Trophoblast cell (in vitro differentiated cells and primary cell): Measurements from ENCODE around the gene CYP4V2.

Source experiments
- DNase-seq, 2 donors: peaks; one replicate each; pipeline ENCODE4 v3.0.0-alpha.2; 2016
- H2AFZ ChIP-seq: 2 replicates; pipeline ENCODE4 v1.6.1; 2013; ENCODE audit warnings: low read length, moderate library complexity, mild to moderate bottlenecking; ENCODE audit not compliant: insufficient read depth, poor library complexity
- H2AK5ac ChIP-seq: 2 replicates; pipeline ENCODE4 v1.6.1; 2013; ENCODE audit warnings: mild to moderate bottlenecking, low read length
- H2BK120ac ChIP-seq: 2 replicates; pipeline ENCODE4 v1.6.1; 2013; ENCODE audit warnings: low read length, mild to moderate bottlenecking, moderate library complexity; ENCODE audit not compliant: insufficient read depth, poor library complexity
- H2BK12ac ChIP-seq: 2 replicates; pipeline ENCODE4 v1.6.1; 2013; ENCODE audit warnings: mild to moderate bottlenecking, low read length, moderate library complexity
- H2BK5ac ChIP-seq: 2 replicates; pipeline ENCODE4 v1.6.1; 2013; ENCODE audit warnings: low read length, low read depth, moderate library complexity, mild to moderate bottlenecking; ENCODE audit not compliant: poor library complexity
- H3K14ac ChIP-seq: 2 replicates; pipeline ENCODE4 v1.6.1; 2013; ENCODE audit warnings: mild to moderate bottlenecking, low read length
- H3K18ac ChIP-seq: 2 replicates; pipeline ENCODE4 v1.6.1; 2013; ENCODE audit warnings: mild to moderate bottlenecking, low read length
- H3K23ac ChIP-seq: 2 replicates; pipeline ENCODE4 v1.6.1; 2013; ENCODE audit warnings: low read length
- H3K27ac ChIP-seq: 2 replicates; pipeline ENCODE4 v1.5.1; 2013; ENCODE audit warnings: low read depth, mild to moderate bottlenecking, inconsistent platforms, low read length, moderate library complexity
- H3K27me3 ChIP-seq: 2 replicates; pipeline ENCODE4 v1.6.1; 2013; ENCODE audit warnings: inconsistent platforms, mild to moderate bottlenecking, low read length, moderate library complexity; ENCODE audit not compliant: insufficient read depth
- H3K36me3 ChIP-seq, 2 experiments: 1 replicate in 1 of 2; 2 replicates in 1 of 2; pipeline ENCODE4 v1.6.1; 2013; ENCODE audit warnings: low read length in 2 of 2, mild to moderate bottlenecking in 2 of 2, moderate library complexity in 1 of 2; ENCODE audit not compliant: insufficient read depth in 2 of 2, control insufficient read depth in 1 of 2
- H3K4ac ChIP-seq: 2 replicates; pipeline ENCODE4 v1.6.1; 2013; ENCODE audit warnings: low read depth, mild to moderate bottlenecking, low read length, moderate library complexity
- H3K4me1 ChIP-seq, 2 experiments: 1 replicate in 1 of 2; 2 replicates in 1 of 2; pipeline ENCODE4 v1.6.1; 2013; ENCODE audit warnings: low read length in 2 of 2, mild to moderate bottlenecking in 2 of 2, moderate library complexity in 1 of 2; ENCODE audit not compliant: insufficient read depth in 2 of 2, control insufficient read depth in 1 of 2
- H3K4me2 ChIP-seq: 2 replicates; pipeline ENCODE4 v1.6.1; 2013; ENCODE audit warnings: inconsistent platforms, mild to moderate bottlenecking, low read length, moderate library complexity
- H3K4me3 ChIP-seq: 2 replicates; pipeline ENCODE4 v1.5.1; 2013; ENCODE audit warnings: mild to moderate bottlenecking, low read depth, low read length, inconsistent platforms
- H3K79me1 ChIP-seq: one replicate; pipeline ENCODE4 v1.6.1; 2013; ENCODE audit warnings: low read length
- H3K79me2 ChIP-seq: 2 replicates; pipeline ENCODE4 v1.6.1; 2013; ENCODE audit warnings: low read length, mild to moderate bottlenecking; ENCODE audit not compliant: control insufficient read depth, insufficient read depth, poor library complexity
- H3K9ac ChIP-seq: 2 replicates; pipeline ENCODE4 v1.6.1; 2013; ENCODE audit warnings: mild to moderate bottlenecking, low read length
- H3K9me3 ChIP-seq: 2 replicates; pipeline ENCODE4 v1.6.1; 2013; ENCODE audit warnings: low read depth, mild to moderate bottlenecking, control low read depth, inconsistent platforms, low read length; ENCODE audit not compliant: insufficient read depth
- H4K12ac ChIP-seq: 2 replicates; pipeline ENCODE4 v1.6.1; 2013; ENCODE audit warnings: low read depth, mild to moderate bottlenecking, low read length, moderate library complexity
- H4K8ac ChIP-seq: 2 replicates; pipeline ENCODE4 v1.6.1; 2013; ENCODE audit warnings: low read depth, mild to moderate bottlenecking, low read length, moderate library complexity
- H4K91ac ChIP-seq: one replicate; pipeline ENCODE4 v1.6.1; 2013; ENCODE audit warnings: low read depth, mild to moderate bottlenecking, low read length, moderate library complexity
- WGBS: extraction: QIAGEN DNeasy Blood & Tissue Kit; methylation state at CpG from one replicate; pipeline ENCODE4 v1.1.7; 2013; ENCODE audit warnings: missing lambda C conversion rate; ENCODE audit not compliant: insufficient read length, insufficient coverage; ENCODE audit errors: extremely low coverage; 5-methylcytosine and 5-hydroxymethylcytosine counted together

CYP4V2 gene

GRCh38 chr4:186202490-186203140 lies 11.2 kb downstream of the CYP4V2 start:
- Histone ChIP-seq H3K4me1 (no peaks in the 10 kb centered on the region), H2BK120ac (no peak overlapping the region), H2AK5ac (no peak overlapping the region), H4K91ac (no peak overlapping the region), H3K4ac (no peak overlapping the region), H3K9me3 (peaks cover 2% of the 10 kb centered on the region), H3K4me3 (no peak overlapping the region), H3K36me3 (no peaks in the 10 kb centered on the region), H3K18ac (no peak overlapping the region), H4K12ac (no peak overlapping the region), H2AFZ (no peak overlapping the region), H4K8ac (no peak overlapping the region), H3K4me2 (no peak overlapping the region), H3K27ac (no peak overlapping the region), H3K14ac (no peak overlapping the region), H3K79me2 (no peaks in the 10 kb centered on the region), H3K9ac (no peak overlapping the region), H3K23ac (no peak overlapping the region), H3K79me1 (no peaks in the 10 kb centered on the region), H2BK12ac (no peak overlapping the region), H2BK5ac (no peak overlapping the region), H3K27me3 (no peaks in the 10 kb centered on the region)
- DNase-seq, result no peak
- no CpG with 5 or more reads among the region's 8 CpGs for WGBS

- Histone ChIP-seq H3K79me2 (no peaks in the 10 kb centered on the region), H3K9me3 (peaks cover 2% of the 10 kb centered on the region), H2BK12ac (no peak overlapping the region), H3K9ac (no peak overlapping the region), H3K4ac (no peak overlapping the region), H3K27ac (no peak overlapping the region), H2AFZ (no peak overlapping the region), H3K36me3 (no peaks in the 10 kb centered on the region), H4K8ac (no peak overlapping the region), H3K27me3 (no peaks in the 10 kb centered on the region), H2AK5ac (no peak overlapping the region), H3K18ac (no peak overlapping the region), H3K23ac (no peak overlapping the region), H3K79me1 (no peaks in the 10 kb centered on the region), H3K4me1 (no peaks in the 10 kb centered on the region), H3K14ac (no peak overlapping the region), H2BK5ac (no peak overlapping the region), H2BK120ac (no peak overlapping the region), H3K4me2 (no peak overlapping the region), H4K12ac (no peak overlapping the region), H3K4me3 (no peak overlapping the region), H4K91ac (no peak overlapping the region)
- peak in 1 of 2 donors; percentile 17 for DNase-seq
- no CpG with 5 or more reads among the region's 12 CpGs for WGBS
Observed at GRCh38 chr4:186203406-186203805, 12.0 kb downstream of the CYP4V2 start.

GRCh38 chr4:186204103-186204559 lies 12.8 kb downstream of the CYP4V2 start:
- H3K4me3 ChIP-seq, result peak overlapping the region; percentile 37
- peak; percentile 68 to 80 for DNase-seq
- H3K9ac ChIP-seq, result no peak overlapping the region
- no peaks in the 10 kb centered on the region for H3K36me3 ChIP-seq
- H3K79me1 ChIP-seq, result no peaks in the 10 kb centered on the region
- no peaks in the 10 kb centered on the region for H3K79me2 ChIP-seq
- no peak overlapping the region for H2BK120ac ChIP-seq
- H2BK5ac ChIP-seq, result no peak overlapping the region
- no peak overlapping the region for H3K4me2 ChIP-seq
- no peak overlapping the region for H3K27ac ChIP-seq
- H4K12ac ChIP-seq, result no peak overlapping the region
- H2AK5ac ChIP-seq, result no peak overlapping the region
- no peak overlapping the region for H3K4ac ChIP-seq
- no peak overlapping the region for H4K8ac ChIP-seq
- H3K4me1 ChIP-seq, result no peaks in the 10 kb centered on the region
- H3K9me3 ChIP-seq, result peaks cover 2% of the 10 kb centered on the region
- no peak overlapping the region for H3K18ac ChIP-seq
- H4K91ac ChIP-seq, result no peak overlapping the region
- H2AFZ ChIP-seq, result no peak overlapping the region
- no CpG with 5 or more reads among the region's 45 CpGs for WGBS
- H3K14ac ChIP-seq, result no peak overlapping the region
- no peak overlapping the region for H3K23ac ChIP-seq
- H2BK12ac ChIP-seq, result no peak overlapping the region
- no peaks in the 10 kb centered on the region for H3K27me3 ChIP-seq

- WGBS, result no CpG with 5 or more reads among the region's 13 CpGs
- Histone ChIP-seq H3K36me3 (no peaks in the 10 kb centered on the region), H2BK5ac (no peak overlapping the region), H3K4me3 (no peak overlapping the region), H3K23ac (no peak overlapping the region), H3K4me2 (no peak overlapping the region), H3K14ac (no peak overlapping the region), H2AK5ac (no peak overlapping the region), H2AFZ (no peak overlapping the region), H3K4ac (no peak overlapping the region), H3K79me2 (no peaks in the 10 kb centered on the region), H3K9me3 (peaks cover 2% of the 10 kb centered on the region), H3K27me3 (no peaks in the 10 kb centered on the region), H3K27ac (no peak overlapping the region), H3K9ac (no peak overlapping the region), H4K12ac (no peak overlapping the region), H2BK120ac (no peak overlapping the region), H3K18ac (no peak overlapping the region), H4K91ac (no peak overlapping the region), H2BK12ac (no peak overlapping the region), H3K79me1 (no peaks in the 10 kb centered on the region), H4K8ac (no peak overlapping the region), H3K4me1 (no peaks in the 10 kb centered on the region)
- DNase-seq, result no peak
Observed at GRCh38 chr4:186204686-186205085, 13.3 kb downstream of the CYP4V2 start.
